ENCODE data around the gene RNGTT.
"Not testable (repeated sequence)": the region's sequence is repeated elsewhere in the genome, so short reads cannot be mapped to it uniquely, and the experiment has no call there.

Gene RNGTT

GRCh38 chr6:88972504-88973423 is 9.3 kb upstream of the RNGTT start:
- in situ Hi-C loops (cut with MboI; ENCODE audit: low sequenced_read_pairs, unreplicated experiment): no loop called here
- TF ChIP-seq CTCF (IDR thresholded peaks at IDR 0.05; ENCODE audit: borderline replicate concordance, control extremely low read depth, extremely low read depth, insufficient read depth, missing control alignments): no peak
- DNase-seq (ENCODE audit: low spot score): no peak

- in situ Hi-C loops (cut with MboI; ENCODE audit: low sequenced_read_pairs, unreplicated experiment): no loop called here
- no peak for TF ChIP-seq CTCF (IDR thresholded peaks at IDR 0.05; ENCODE audit: borderline replicate concordance, control extremely low read depth, extremely low read depth, insufficient read depth, missing control alignments)
- DNase-seq (ENCODE audit: low spot score): no peak
These were observed 6.9 kb upstream of the RNGTT start for GRCh38 chr6:88970301-88970700.

GRCh38 chr6:88969255-88969654 is 5.8 kb upstream of the RNGTT start:
- DNase-seq (ENCODE audit: low spot score); in situ Hi-C loops (cut with MboI; ENCODE audit: low sequenced_read_pairs, unreplicated experiment): not testable (repeated sequence)

- TF ChIP-seq CTCF (IDR thresholded peaks at IDR 0.05; ENCODE audit: borderline replicate concordance, control extremely low read depth, extremely low read depth, insufficient read depth, missing control alignments): no peak
- no peak for DNase-seq (ENCODE audit: low spot score)
- in situ Hi-C loops (cut with MboI; ENCODE audit: low sequenced_read_pairs, unreplicated experiment): no loop called here
These were observed 4.5 kb upstream of the RNGTT start for GRCh38 chr6:88967891-88968290.

- no peak for TF ChIP-seq CTCF (IDR thresholded peaks at IDR 0.05; ENCODE audit: borderline replicate concordance, control extremely low read depth, extremely low read depth, insufficient read depth, missing control alignments)
- no peak for DNase-seq (ENCODE audit: low spot score)
- in situ Hi-C loops (cut with MboI; ENCODE audit: low sequenced_read_pairs, unreplicated experiment): no loop called here
These were observed 2.3 kb upstream of the RNGTT start for GRCh38 chr6:88965691-88966090.

- in situ Hi-C loops (cut with MboI; ENCODE audit: low sequenced_read_pairs, unreplicated experiment): no loop called here
- TF ChIP-seq CTCF (IDR thresholded peaks at IDR 0.05; ENCODE audit: borderline replicate concordance, control extremely low read depth, extremely low read depth, insufficient read depth, missing control alignments): no peak
- DNase-seq (ENCODE audit: low spot score): no peak
These were observed 1.1 kb upstream of the RNGTT start for GRCh38 chr6:88964509-88964908.

GRCh38 chr6:88958842-88959241 is 4.6 kb downstream of the RNGTT start:
- in situ Hi-C loops (cut with MboI; ENCODE audit: low sequenced_read_pairs, unreplicated experiment): no loop called here
- DNase-seq (ENCODE audit: low spot score): no peak
- no peak for TF ChIP-seq CTCF (IDR thresholded peaks at IDR 0.05; ENCODE audit: borderline replicate concordance, control extremely low read depth, extremely low read depth, insufficient read depth, missing control alignments)

All from GM13976 (cell line).